Activated CD4-positive, CD25-positive, alpha-beta regulatory T cell treated with anti-CD3 and anti-CD28 coated beads, Interleukin-2, amount 50 U/mL, for 16 hours (primary cell): ENCODE data around the gene CRYBG1.
"Not testable (repeated sequence)": the region's sequence is repeated elsewhere in the genome, so short reads cannot be mapped to it uniquely, and the experiment has no call there.

Experiments
- DNase-seq: peaks from one replicate; pipeline ENCODE4 v3.0.0-alpha.2; 2020; ENCODE audit warnings: low read depth, low spot score

The CRYBG1 gene

DNA sequence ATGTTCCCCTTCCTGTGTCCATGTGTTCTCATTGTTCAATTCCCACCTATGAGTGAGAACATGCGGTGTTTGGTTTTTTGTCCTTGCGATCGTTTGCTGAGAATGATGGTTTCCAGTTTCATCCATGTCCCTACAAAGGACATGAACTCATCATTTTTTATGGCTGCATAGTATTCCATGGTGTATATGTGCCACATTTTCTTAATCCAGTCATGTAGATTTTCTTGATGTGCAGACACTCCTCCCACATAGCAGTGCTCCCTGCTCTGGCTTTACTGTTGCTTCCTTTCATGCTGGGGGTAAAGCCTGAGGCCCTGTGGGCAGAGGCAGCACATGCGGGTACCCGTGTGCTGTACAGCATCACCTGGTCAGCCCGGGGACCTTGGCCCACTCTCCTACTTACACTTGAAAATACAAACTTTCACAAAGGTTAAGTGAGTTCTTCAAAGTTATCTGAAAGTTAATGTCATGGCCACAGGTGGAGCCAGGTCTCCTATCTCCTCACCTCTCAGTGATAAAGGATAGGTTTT, 188.5 kb downstream of the CRYBG1 start:
- DNase-seq, result not testable (repeated sequence)

DNA sequence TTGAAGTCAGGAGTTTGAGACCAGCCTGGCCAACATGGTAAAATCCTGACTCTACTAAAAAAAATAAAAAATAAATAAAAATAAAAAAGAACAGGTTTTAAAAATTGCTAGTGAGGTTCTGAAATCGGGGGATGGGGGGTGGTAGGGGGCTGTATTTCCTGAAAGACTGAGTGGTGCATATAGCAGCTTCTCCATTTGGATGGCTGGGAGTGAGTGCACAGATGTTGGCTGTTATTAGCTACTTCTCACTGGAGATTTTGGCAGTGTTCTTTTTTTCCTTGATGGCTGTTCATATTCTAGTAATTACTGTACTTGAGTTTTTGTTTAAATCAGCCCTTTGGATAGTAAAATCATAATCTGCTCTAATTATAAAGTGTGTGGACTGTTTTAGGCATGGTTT, 189.0 kb downstream of the CRYBG1 start:
- no peak for DNase-seq

- DNase-seq, result no peak
These were observed 190.6 kb downstream of the CRYBG1 start for GRCh38 chr6:106551155-106551554.

DNA sequence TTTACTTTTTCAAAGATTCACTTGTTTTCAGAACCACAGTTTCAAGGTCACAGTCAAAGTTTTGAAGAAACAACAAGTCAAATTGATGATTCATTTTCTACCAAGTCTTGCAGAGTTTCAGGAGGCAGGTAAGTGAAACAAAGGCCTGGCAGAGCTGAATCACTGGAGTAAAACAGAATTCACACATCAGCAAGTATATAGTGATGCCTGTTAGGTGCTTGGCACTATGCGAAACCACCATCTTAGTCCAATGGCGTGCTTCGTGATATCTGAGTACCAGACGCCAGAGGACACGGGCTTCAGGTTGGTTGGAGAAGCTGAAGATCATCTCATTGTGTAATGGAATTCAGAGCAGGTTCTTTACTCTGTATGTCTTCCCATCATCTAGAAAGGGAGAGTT, 192.9 kb downstream of the CRYBG1 start:
- no peak for DNase-seq

GRCh38 chr6:106555767-106556166, 195.2 kb downstream of the CRYBG1 start:
- no peak for DNase-seq

DNA sequence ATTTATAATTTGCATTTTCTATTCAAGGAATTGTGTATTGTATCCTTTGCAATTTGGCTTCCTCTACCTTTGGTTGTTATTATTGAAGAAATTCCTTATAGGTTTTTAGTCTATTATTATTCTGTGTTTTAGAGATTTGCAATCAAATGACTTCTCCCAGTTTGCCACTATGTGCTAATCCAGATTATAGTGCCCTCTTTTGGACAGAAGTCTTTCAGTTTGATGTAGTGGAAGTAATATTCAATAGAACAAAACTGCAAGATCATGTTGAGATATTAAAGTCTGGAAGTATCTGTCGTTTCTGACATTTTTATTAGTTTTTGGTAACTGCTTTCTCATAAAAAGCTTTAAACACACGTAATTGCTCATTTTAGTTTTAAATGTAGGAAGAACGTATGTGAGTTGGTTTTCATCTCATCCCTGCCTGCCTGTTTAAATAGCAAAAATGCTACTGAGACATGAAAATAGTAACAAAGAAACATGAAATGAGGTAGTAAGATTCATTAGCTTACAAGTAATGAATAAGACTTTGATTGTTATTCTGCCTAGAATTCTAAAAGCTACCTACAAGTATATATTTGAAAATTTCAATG, 195.9 kb downstream of the CRYBG1 start:
- no peak for DNase-seq

DNA sequence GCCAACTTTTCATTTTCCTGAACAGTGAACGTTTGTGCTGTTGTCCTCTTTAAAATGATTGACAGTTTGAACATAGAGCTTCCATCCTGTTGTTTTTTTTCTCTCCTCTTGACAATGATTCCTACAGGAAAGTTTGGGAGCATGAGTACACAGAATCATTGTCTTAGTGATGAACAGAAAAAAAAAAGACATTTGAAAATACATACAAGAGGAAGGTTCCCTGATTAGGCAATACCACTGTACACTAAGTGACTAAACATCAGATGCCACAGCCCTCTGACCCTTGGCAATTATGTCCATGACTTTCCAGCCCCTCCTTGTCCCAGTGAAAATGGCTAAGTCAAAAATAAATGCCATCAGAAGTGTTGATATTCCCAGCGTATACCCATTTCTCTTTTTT, 197.3 kb downstream of the CRYBG1 start:
- DNase-seq, result no peak

DNA sequence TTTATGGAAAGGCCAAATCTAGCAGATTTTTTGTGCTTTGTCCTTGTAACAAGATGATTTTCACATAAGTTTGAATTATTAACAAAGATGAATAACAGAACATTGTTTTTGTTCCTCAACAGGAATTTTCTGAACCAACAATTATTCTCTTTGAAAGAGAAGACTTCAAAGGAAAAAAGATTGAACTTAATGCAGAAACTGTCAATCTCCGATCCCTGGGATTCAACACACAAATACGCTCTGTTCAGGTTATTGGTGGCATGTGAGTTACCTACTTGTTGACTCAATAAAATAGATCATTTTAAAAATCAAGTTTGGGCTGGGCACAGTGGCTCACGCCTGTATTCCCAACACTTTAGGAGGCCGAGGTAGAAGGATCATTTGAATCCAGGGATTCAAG, 197.8 kb downstream of the CRYBG1 start:
- DNase-seq, result no peak

DNA sequence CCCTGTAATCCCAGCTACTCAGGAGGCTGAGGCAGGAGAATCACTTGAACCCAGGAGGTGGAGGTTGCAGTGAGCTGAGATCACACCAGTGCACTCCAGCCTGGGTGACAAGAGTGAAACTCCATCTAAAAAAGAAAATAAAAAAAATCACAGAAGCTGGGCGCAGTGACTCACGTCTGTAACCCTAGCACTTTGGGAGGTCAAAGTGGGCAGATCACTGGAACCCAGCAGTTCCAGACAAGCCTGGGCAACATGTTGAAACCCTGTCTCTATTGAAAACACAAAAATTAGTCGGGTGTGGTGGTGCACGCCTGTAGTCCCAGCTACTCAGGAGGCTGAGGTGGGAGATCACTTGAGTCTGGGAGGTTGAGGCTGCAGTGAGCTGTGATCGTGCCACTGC, 199.1 kb downstream of the CRYBG1 start:
- not testable (repeated sequence) for DNase-seq

DNA sequence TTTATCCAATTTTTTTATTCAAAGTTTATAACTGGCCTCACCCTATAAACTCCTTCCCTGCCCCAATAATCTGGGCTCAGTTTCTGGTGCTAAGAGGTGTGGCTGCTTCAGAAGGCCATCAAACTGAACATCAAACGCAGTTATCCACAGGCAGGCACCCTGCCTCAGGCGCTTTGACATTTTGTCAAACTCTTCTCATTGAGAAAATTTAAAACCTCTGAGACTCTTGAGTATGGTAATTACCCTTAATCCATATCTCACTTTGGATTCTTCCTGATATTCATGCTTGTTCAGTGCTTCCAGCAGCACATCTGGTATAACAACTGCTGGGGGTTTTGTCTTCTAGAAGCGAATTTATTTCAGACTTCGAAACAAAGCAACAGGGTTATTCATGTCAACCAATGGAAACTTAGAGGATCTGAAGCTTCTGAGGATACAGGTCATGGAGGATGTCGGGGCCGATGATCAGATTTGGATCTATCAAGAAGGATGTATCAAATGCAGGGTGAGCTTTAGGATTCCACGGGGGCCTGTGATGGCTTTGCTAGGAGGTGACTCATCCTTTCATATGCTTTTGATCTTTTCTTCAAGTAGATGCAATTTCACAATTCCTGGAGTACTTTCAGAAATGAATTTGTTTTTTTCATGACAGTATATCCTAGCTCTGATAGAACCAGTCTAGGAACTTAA, 200.6 kb downstream of the CRYBG1 start:
- DNase-seq, result no peak

- DNase-seq, result no peak
These were observed 201.3 kb downstream of the CRYBG1 start for GRCh38 chr6:106561686-106562405.

DNA sequence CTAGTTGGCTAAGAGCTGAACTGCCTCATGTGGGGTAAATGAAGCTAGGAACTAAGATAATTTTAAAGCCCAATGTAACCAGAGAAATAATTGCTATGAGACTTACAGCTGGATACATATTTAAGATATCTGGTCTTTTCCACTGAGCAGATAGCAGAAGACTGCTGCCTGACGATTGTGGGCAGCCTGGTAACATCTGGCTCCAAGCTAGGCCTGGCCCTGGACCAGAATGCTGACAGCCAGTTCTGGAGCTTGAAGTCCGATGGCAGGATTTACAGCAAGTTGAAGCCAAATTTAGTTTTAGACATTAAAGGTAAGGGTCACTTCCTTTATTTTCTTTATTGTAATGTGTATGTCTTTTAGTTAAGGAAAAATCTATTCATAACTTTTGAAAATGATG, 203.1 kb downstream of the CRYBG1 start:
- no peak for DNase-seq

DNA sequence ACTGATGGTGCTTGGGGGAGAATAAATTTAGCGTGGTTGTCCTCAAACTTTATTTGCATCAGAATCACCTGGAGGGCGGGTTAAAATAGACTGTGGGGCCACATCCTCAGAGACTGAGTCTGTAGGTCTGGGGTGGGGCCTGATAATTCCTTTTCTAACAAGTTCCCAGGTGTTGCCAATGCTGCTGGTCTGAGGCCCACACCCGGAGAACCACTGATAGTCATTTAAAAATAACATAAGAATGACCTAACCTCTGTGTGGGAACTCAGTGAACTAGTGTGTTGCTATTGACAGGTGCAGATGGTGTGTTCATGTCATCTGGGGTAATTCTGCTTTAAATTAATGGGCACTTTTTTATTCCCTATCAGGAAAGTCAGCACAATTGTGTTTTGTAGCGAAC, 204.0 kb downstream of the CRYBG1 start:
- no peak for DNase-seq

DNA sequence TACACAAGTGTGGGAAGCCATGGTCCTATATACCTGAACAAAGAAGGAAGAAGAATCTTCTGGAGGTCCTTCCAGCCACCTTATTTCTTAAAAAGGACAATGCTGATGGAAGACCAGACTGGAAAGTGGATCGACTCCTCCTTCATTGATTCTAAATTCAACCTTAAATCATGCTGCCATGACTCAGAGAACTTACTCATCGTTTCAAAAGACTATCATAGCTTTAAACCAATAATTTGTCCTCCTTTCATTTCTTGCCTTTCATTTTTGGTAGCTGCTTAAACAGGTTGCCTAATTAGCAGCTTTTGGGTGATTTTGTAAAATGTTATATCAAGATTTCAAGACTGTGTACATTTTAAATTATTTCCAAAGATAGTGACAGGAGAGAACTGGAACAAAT, 208.0 kb downstream of the CRYBG1 start:
- DNase-seq, result no peak

DNA sequence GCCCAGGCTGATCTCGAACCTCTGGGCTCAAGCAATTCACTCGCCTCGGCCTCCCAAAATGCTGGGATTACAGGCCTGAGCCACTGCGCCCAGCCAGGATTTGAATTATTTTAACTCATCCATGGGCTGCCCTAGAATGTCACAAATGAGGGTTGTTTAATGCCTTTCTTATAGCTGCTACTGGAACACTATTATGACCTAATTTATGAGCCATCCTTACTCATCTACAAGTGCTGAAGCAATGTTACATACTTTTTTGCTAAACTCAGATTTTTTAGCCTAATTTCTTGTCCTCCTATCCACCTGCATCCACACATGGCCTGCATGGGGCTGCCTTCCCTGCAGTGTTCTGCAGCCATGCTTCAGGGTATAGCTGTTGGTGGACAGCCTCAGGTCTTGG, 208.9 kb downstream of the CRYBG1 start:
- DNase-seq, result no peak

- DNase-seq, result no peak
These were observed 211.9 kb downstream of the CRYBG1 start for GRCh38 chr6:106572436-106572835.

GRCh38 chr6:106572875-106573585, 212.5 kb downstream of the CRYBG1 start:
- no peak for DNase-seq

- DNase-seq, result no peak
These were observed 214.4 kb downstream of the CRYBG1 start for GRCh38 chr6:106574741-106575458.

DNA sequence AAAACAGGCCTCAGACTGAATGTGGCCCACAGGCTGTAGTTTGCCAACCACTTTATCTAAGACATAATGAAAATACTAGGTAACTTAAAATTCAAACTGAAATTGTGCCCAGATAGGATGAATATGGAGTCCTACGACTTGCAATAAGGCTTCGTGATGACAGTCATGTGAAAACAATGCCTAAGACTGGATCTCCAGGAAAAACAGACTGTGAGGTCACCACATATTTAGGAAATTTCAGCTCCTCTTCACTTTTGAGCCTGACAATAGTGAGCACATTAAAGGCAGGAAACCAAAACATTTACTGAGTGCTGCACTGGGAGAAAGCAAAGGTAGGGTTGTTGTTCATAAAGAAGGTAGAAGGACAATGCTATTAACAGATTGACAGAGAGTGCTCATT, 218.8 kb downstream of the CRYBG1 start:
- DNase-seq, result no peak

GRCh38 chr6:106581468-106581867, 221.0 kb downstream of the CRYBG1 start:
- DNase-seq, result no peak

DNA sequence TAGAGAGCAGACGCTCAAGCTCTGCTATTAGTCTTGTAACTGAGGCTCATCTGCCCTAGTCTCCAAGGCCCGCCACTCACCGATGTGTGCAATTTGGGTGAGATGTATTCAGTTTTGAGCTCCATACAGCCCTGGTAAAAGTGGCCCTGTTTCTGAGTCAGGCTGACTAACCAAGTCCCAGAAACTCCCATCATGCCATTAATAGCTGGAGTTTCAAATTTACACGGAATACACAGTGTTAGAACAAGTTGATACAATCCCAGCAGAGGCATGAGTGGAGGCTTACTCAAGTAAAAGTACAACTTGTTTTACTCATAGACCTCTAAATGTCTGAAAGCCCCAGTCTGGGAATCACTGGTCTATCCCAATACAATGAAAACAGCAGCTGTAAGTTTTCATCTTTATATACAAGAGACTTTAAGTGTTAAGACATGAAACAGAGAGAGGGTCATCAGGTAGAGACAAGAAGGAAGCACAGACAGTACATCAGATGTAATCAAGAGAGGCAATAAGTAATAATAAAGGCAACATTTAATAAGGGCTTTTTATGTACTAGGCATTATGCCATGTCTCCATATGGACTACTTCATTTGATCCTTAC, 226.4 kb downstream of the CRYBG1 start:
- no peak for DNase-seq
